GM18517 (cell line): Measurements from ENCODE around the gene CAPG.
"Not testable (repeated sequence)": the region's sequence is repeated elsewhere in the genome, so short reads cannot be mapped to it uniquely, and the experiment has no call there.

Source experiments
- ATAC-seq: cut with Tn5 transposase; IDR thresholded peaks from one replicate; pipeline ENCODE4 v1.9.1; 2021; ENCODE audit warnings: mild to moderate bottlenecking, moderate library complexity; ENCODE audit not compliant: unreplicated experiment

Gene CAPG, protein sequence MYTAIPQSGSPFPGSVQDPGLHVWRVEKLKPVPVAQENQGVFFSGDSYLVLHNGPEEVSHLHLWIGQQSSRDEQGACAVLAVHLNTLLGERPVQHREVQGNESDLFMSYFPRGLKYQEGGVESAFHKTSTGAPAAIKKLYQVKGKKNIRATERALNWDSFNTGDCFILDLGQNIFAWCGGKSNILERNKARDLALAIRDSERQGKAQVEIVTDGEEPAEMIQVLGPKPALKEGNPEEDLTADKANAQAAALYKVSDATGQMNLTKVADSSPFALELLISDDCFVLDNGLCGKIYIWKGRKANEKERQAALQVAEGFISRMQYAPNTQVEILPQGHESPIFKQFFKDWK

DNA sequence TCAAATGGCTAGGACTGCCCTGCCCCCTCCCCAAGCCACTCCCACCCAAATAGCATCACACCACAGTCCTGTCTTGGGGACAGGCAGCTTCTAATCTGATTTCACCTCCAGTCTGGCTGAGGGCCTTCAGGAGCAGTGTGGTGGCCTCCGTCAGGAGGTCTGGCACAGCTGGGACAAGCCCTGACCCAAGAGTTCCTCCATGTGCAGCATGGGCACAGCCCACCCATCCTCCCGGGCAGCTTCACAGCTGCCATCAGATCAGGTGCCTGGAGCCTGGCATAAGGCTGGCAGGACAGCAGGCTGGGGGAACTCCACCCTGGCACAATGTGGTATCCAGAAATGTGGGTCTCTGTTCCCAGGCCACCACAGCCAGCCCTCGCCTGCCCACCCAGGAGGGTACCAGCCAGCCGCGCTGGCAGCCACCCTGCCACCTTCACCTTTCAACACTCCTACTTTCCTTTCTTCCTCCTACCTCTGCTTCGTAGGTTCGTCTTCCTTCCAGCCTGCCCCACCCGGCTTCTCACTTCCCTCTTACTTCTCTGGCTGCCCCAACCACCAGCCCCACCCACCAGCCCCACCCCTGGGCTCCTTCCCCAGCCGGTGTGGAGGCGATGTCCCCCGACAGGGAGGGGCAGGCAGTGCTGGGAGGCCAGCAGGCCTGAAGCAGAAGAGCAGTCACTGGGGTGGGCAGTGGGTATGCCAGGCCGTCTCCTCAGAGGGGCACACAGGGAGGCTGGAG, at the start of gene CAPG:
CAPG (minus strand) TSS at position 522 of the 739 bp plus-strand sequence. CDS start 8,221 bp downstream, outside the sequence.
- ATAC-seq = peak; percentile 52

DNA sequence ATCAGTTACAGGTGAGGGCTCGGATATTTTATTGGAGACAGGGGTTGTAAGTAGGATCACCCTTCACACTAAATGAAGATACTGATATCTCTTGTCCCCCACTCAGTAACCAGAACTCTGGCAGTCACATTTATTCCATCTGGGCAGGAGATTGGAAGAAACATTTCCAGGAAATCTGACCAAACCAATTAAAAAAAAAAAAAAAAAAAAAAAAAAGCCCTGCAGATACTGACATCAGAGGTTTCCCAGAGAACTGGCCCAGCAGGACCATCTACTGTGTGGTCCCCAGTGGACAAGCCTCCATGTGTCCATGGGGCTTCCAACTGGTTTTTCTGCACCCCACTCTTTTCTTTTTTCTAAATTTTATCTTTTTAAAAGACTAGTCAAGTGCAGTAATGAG, 49.6 kb upstream of the CAPG start:
- ATAC-seq = no peak

DNA sequence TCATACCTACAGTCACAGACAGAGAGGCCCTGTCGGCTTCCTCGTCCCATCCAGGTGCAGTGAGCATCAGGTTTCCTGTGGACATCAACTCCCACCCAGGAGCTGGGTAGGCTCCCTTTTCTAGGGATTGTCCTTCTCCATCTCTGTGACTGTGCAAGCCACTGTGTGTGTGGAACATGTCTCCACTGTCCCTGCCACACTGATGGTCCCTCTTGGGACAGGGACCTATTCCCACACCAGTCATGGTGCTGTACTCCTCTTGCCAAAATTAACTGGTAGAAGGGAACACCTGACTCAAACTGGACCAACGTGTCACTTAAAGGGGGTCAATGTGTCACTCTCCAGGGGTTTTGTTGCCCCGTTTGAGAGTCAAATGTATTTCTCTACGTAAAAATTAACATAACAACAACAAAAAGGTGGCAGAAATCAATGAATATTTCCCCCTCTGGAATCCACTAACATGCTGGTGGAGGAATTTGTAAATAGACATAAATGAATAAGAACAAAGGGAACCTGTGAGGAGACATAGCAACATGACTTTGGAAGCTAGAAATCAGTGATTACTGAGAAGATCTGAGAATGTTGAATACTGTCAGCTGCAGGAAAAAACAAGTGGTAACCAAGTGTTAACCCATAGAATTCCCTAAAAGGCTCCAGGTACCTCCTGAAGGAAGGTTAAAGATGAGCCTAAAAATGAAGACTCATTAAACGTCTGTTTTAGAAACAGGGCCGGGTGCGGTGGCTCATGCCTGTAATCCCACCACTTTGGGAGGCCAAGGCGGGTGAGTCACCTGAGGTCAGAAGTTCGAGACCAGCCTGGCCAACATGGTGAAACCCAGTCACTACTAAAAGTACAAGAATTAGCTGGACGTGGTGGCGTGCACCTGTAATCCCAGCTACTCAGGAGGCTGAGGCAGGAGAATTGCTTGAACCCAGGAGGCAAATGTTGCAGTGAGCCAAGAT, 48.7 kb upstream of the CAPG start:
- no peak for ATAC-seq

DNA sequence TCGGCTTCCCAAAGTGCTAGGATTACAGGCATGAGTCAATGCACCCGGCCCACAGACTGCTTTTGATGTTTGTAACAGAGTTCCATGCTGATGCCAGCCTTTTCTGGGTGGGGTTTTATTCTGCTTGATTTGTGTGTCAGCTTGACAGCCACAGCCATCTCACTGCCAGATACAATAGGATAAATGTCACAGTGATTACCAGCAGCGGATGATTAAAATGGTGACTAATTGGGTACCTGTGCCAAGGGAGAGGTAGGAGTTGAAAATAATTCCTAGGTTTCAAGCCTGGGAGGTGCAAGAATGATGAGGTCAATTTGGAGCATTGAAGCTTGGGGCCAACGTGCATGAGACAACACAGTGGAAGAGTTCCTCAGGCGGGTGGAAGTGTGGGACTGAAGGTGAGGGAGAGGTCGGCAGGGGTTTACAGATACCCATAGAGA, 47.7 kb upstream of the CAPG start:
- ATAC-seq = no peak

DNA sequence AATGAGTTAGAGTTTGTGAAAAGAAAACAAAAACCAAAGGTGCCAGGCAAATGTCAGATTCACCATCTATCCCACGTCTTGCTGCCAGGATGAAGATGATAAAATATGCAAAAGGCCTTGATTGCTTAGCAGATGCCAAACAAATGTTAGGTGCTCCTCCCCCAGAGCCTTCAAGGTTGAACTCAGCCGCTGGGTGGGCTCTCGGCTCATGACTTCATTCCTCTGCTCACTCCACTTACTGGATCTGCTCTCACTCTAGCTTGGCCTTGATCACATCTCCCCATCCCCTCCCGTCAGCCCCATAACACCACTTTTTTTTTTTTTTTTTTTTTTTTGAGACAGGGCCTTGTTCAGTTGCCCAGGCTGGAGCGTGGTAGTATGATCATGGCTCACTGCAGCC, 46.9 kb upstream of the CAPG start:
- no peak for ATAC-seq

DNA sequence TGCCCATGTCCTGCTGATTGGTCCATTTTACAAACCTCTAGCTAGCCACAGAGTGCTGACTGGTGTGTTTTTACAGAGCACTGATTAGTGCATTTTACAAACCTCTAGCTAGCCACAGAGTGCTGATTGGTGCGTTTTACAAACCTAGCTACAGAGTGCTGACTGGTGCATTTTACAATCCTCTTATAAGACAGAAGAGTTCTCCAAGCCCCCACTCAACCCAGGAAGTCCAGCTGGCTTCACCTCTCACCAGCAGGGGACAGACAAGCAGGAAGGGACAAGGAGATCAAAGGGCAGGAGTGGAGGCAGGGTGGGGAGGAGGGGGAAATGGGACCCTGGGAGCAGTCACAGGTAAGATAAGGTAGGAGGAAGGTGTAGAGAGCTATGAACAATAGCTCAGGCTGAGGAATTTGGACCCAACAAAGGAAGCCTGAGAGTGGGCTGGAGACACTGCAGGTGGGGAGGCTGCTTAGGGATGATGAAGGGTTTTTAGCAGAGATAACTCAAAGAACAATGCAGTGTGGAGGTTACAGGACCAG, 45.5 kb upstream of the CAPG start:
- no peak for ATAC-seq

DNA sequence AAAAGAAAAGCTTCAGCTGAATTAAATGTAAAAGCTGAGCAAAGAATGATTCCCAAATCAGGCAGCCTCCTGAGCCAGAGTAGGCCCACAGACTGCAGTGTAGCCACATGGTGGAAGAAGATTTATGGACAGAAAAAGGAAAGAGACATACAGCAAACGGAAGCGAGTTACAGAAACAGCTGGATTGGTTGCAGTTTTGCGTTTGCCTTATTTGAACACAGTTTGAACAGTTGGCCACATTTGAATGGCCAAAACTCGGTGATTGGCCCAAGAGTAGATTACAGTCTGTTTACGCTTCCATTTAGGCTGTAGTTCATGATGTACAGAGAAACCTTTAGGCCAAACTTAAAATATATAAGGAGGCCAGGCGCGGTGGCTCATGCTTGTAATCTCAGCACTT, 43.4 kb upstream of the CAPG start:
- ATAC-seq = no peak

DNA sequence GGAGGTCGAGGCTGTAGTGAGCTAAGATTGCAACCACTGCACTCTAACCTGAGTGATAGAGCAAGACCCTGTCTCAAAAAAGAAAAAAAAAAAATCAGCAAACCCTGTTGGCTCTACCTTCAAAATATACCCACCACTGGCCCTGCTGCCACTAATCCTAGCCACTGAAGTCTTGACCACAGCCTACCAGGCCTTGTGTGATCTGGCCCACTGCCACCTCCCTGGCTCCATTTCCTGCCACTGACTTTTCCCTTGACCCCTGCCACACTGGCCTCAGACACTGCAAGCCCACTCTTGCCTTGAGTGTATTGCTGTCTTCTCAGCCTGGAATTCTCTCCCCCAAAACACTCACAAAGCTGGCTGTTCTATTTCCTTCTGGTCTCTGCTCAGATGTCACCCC, 42.1 kb upstream of the CAPG start:
- ATAC-seq = no peak

DNA sequence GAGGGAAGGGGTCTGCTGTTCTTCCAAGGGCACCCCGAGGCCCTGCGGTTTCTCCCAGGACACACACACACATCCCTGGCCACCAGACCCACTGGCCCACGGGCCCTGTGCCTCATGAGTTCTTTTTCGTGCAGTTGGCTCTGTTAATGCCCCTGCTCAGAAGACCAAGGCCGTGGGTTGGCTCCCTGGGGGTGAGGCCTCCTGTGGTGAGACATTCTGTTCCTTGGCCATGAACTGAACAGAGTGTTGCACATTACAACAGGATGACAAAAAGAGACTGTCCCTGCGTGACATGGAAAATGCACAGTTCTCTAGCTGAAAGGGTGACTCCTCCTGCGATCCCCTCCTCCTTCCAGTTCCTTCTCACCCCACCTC, 39.0 kb upstream of the CAPG start:
- no peak for ATAC-seq

DNA sequence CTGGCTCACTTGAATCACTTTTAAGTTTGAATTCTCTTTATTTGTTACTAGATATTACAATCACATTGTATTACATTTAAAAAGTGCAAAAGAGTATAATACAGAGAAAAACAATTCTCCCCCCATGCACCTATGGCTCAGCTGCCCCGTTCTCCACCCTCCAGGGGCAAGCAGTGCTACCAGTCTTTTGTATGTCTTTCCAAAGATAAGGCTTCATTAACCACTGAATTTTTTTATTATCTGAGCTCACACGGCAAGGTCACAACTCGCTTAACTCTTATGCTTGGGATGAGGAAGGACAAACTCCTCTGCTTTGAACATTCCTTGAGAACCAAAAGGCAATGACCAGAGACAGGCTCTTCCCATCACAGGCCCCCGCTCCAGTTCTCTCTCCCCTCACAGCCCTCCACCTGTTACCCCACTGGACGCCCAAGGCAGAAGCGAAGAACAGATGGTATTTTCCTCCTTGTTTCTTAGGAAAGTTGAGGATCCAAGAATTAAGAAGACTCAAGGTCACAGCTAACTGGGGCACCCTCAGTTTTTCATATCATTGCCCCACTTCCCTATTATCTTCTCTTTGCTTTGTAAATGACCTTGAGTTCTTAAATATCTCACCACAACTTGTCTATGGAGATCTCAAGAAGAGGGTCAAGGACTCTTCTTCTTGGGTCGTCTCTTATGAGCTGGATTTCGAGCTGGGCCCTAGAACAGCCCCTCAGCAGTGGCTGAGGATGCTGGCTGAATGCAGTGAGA, 38.5 kb upstream of the CAPG start:
- ATAC-seq = no peak

DNA sequence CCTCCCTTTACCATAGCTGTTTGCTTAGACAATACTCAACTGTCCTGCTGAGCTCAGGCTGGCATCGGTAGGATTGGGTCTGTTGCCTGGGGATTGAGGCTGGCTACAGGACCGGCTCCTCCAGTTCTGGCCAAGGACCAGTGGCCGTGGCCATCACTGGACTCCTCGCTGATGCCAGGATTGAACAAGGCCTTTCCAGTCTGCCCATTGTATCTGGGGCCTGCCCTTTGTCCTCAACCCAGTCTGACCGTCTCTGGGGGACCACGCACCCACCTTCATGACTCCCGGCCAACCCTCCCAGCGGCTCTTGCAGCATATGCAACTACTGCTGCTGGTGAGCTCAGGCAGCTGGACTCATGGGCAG, 37.0 kb upstream of the CAPG start:
- no peak for ATAC-seq

DNA sequence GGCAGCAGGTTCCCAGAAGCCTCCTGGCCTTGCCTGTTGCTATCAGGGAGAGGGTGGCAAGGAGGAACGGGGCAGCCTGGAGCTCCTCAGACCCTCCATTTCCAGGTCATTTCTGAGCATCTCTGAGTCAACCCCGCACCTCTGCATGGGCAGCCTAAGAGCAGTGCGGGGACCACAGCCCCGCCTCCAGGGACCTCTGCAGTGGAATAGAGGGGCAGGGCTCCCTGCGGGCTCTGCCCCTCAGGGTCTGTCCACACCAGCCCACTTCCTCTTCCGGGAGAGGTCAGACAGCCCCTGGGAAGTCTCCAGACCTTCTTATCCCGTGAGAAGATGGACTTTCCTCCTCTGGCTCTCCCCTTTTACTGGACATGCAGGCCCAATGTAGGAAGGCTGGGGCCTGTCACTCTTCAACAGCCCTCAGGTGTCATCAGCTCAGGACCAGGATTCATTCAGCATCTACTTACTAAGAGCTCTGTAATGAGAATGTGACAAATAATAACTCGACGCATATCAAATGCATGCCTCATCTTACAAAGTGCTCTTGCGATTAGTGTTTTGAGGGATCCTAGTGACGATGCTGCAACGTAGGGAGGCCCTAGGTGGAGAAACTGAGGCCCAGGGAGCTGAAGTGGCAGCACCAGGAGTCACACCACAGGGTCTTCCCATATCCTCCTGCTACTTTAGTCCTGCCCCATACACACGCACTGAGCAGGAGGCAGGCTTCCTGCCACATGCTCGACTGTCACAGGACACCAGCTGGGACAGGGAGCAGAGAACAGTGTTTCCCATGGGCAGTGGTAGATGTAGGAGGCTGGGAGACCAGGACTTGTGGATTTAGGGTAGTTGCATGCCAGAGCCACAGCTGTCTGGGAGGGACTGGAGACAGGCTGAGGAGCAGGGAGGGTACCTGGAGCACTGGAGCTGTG, 36.4 kb upstream of the CAPG start:
- no peak for ATAC-seq

DNA sequence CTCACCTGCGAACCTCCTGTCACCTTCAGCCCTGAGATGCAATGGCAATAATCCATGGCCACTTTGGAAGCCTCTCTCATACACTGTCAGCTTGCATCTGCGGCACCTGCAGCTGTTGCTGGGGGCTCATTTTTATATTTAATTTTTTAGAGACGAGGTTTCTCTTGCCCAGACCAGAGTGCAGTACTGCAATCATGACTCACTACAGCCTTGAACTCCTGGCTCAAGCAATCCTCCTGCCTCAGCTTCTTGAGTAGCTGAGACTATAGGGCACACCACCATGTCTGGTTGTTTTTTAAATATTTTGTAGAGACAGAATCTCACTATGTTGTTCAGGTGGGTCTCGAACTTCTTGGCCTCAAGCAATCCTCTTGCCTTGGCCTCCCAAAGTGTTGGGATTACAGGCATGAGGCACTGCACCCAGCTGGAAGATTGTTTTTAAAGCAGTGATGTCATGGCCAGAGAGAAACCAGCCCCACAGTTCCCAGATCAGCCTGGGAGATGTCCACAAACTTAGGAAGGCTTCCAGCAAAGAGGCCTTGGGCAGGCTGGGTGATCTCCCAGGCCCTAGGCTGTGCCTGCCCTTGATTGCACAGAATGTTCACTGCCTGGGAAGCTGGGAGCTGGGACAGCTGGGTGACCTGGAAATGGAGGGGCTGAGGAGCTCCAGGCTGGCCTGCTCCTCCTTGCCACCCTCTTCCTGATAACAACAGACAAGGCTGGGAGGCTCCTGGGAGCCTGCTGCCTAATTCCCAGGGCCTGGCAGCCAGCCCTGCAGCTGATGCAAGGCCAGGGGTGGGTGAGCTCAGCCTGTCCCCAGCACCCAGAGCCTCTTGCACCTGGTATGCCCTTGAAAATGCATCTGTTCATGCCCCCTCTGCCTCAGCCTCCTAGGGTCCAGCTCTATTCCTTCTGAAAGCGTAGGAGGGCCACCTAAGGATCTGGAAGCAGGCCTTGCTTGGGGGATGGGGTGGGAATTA, 35.4 kb upstream of the CAPG start:
- no peak for ATAC-seq

DNA sequence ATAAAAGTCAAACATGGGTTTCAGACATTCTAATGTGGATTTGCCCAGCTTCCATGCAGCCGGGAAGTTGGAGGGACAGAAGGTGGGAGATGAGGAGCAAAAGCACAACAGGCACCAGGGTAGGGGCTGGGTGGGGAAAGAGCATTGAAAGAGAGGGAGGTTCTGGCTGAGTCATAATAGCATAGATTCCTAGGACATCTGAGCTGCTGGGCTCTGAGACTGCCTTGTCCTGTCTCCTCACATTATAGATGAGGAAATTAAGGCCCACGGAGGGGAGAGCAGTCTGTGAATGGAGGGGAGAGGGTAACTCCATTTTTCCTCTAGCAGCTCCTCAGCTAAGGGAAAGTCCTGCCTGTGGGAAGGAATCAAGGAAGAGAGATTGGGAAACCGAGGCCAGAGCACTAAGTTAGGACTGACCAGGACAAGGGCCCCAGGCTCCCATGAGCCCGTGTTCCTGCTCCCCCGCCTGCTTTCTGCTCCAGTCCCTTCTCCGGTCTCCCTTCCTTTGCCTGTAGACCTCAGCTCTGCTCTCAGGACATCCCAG, 34.5 kb upstream of the CAPG start:
- ATAC-seq = no peak

DNA sequence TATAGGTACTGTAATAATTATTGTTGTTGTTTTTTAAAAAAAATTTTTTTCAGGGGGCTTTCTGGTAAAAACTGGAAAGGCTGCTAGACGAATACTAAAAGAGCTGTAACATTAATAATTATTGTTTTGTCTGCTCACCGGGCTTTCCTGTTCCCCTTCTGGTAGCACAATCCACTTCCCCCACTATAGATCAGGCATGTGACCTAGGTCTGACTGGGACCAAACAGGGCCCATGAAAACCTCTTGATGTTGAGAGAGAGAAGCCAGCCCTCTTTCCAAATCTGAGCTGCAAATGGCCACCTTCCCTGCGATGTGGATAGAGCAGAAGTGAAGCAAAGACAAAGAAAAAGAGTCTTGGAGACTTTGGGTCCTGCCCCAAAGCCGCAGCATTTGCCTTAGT, 31.7 kb upstream of the CAPG start:
- no peak for ATAC-seq

DNA sequence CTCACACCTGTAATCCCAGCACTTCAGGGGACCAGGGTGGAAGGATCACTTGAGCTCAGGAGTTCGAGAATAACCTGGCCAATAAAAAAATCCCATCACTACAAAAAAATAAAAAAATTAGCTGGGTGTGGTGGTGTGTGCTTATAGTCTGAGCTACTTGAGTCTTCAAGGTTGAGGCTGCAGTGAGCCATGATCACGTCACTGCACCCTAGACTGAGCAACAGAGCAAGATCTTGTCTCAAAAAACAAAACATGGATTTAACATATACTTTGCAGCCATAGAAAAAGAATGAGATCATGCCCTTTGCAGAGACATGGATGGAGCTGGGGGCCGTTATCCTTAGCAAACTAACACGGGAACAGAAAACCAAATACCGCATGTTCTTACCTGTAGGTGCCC, 30.6 kb upstream of the CAPG start:
- no peak for ATAC-seq

DNA sequence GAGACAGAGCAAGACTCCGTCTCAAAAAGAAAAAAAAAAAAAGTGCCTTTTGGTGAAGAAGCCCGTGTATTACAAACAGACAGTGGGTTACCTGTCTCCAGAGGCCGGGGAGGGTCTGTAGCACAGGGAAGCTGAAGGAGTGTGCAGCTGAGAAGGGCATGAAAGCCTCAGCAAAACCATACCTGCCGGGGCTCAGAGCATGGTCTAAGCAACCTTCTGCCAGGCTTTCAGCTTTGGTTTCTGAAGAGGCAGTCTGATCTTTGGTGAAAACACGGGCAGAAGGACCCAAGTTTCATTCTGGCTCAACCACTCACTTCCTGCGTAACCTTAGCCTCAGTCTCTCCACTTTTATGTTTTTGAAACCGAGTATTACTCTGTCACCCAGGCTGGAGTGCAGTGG, 29.8 kb upstream of the CAPG start:
- no peak for ATAC-seq

DNA sequence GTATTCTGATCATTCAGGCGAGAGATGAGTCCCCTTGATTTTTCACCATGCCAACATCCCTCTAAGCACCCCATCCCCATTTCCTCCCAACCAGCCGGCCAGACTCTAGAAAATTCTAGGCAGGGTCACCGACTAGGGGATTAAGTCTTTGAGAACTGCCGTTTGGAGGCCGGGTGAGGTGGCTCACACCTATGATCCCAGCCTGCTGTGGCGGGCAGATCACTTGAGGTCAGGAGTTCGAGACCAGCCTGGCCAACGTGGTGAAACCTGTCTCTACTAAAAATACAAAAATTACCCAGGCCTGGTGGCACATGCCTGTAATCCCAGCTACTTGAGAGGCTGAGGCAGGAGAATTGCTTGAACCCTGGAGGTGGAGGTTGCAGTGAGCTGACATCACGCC, 29.4 kb upstream of the CAPG start:
- ATAC-seq = not testable (repeated sequence)
